Mucosa of descending colon (tissue), 3 donors: ENCODE results near the gene PXYLP1. TPM values are rescaled to one million over a fixed set of nuclear protein-coding genes. Genes with fewer than 3 reads are reported as not detected.

Experiments used
- ATAC-seq: fragments of 200-7000 bp; cut with Tn5 transposase; one replicate; pipeline ENCODE4 v1.9.1; 2020; ENCODE audit warnings: mild to moderate bottlenecking, moderate library complexity
- DNase-seq, 3 donors: peaks; one replicate each; pipeline ENCODE4 v3.0.0-alpha.2; 2020
- H3K36me3 ChIP-seq: fragments of 200-600 bp; one replicate; pipeline ENCODE4 v1.8.0; 2021; ENCODE audit warnings: low read depth, mild to moderate bottlenecking
- H3K4me1 ChIP-seq: fragments of 200-600 bp; one replicate; pipeline ENCODE4 v1.8.0; 2021; ENCODE audit warnings: low read depth, mild to moderate bottlenecking
- H3K4me3 ChIP-seq: fragments of 200-600 bp; one replicate; pipeline ENCODE4 v1.8.0; 2021; ENCODE audit warnings: mild to moderate bottlenecking
- H3K9me3 ChIP-seq: fragments of 200-600 bp; one replicate; pipeline ENCODE4 v1.8.0; 2021; ENCODE audit warnings: mild to moderate bottlenecking
- CTCF ChIP-seq: fragments of 200-600 bp; IDR thresholded peaks from one replicate; pipeline ENCODE4 v1.8.0; 2022; ENCODE audit warnings: antibody characterized with exemption, mild to moderate bottlenecking
- intact Hi-C, 2 donors: fragments of 100-400 bp; cut with DNase I in 1 of 2; cut with micrococcal nuclease in 1 of 2; formaldehyde crosslinking; loops; one replicate each; pipeline versions ENCODE4 v1.11.0 to v1.11.1; 2022; cut with DNase I, micrococcal nuclease
- total RNA-seq, 3 donors: library from RNA; stranded (reverse); fragmentation: NEBNext Ultra II Directional in 2 of 3; extraction: Animal tissue kit (Norgen Biotek cat#: 25700) in 2 of 3; gene quantifications; one replicate each; pipeline versions ENCODE4 v1.2.1 to v1.2.4, GENCODE V29; 2021 to 2023
- donor health status: DM: no; HTN: no; CAD: no; lungs with moderate emphysema.
- donor health status: DM: no; HTN: no; CAD: no.
- donor health status: DM: no; HTN: yes; CAD: no.

The PXYLP1 gene
- total RNA-seq, 3 donors from 2014 or later = 9.9 to 13.7 (median 10.5) TPM

GRCh38 chr3:141337991-141338390, 106.4 kb downstream of the PXYLP1 start:
- ATAC-seq = no peak
- no peak for DNase-seq
- Histone ChIP-seq H3K9me3 (no peaks in the 10 kb centered on the region), H3K4me3 (no peak overlapping the region), H3K36me3 (no peaks in the 10 kb centered on the region), H3K4me1 (peaks cover 5% of the 10 kb centered on the region)
- intact Hi-C loops = no loop called here
- TF ChIP-seq CTCF = no peak

- no peak for TF ChIP-seq CTCF
- Histone ChIP-seq H3K4me3 (no peak overlapping the region), H3K4me1 (no peaks in the 10 kb centered on the region), H3K9me3 (no peaks in the 10 kb centered on the region), H3K36me3 (no peaks in the 10 kb centered on the region)
- ATAC-seq = no peak
- DNase-seq = no peak
- intact Hi-C loops = no loop called here
Measured at GRCh38 chr3:141338881-141339280, 107.3 kb downstream of the PXYLP1 start.

GRCh38 chr3:141341536-141341935, 109.9 kb downstream of the PXYLP1 start:
- DNase-seq = no peak

GRCh38 chr3:141342386-141342785, 110.8 kb downstream of the PXYLP1 start:
- Histone ChIP-seq H3K4me1 (peaks cover 7% of the 10 kb centered on the region), H3K36me3 (no peaks in the 10 kb centered on the region), H3K4me3 (no peak overlapping the region), H3K9me3 (no peaks in the 10 kb centered on the region)
- no peak for ATAC-seq
- intact Hi-C loops = no loop called here
- no peak for TF ChIP-seq CTCF
- DNase-seq = no peak

More at GRCh38 chr3:141341536-141341935, 109.9 kb downstream of the PXYLP1 start:
- Histone ChIP-seq H3K4me3 (no peak overlapping the region), H3K4me1 (peaks cover 7% of the 10 kb centered on the region), H3K36me3 (no peaks in the 10 kb centered on the region), H3K9me3 (no peaks in the 10 kb centered on the region)
- intact Hi-C loops = no loop called here
- ATAC-seq = no peak
- no peak for TF ChIP-seq CTCF

- no peak for DNase-seq
- H3K4me3 ChIP-seq = no peak overlapping the region
- intact Hi-C loops = no loop called here
- no peak for ATAC-seq
- H3K4me1 ChIP-seq = peaks cover 7% of the 10 kb centered on the region
- no peaks in the 10 kb centered on the region for H3K36me3 ChIP-seq
- no peak for TF ChIP-seq CTCF
- H3K9me3 ChIP-seq = no peaks in the 10 kb centered on the region
Measured at GRCh38 chr3:141343077-141343476, 111.5 kb downstream of the PXYLP1 start.

- no peaks in the 10 kb centered on the region for H3K9me3 ChIP-seq
- intact Hi-C loops = no loop called here
- ATAC-seq = no peak
Measured at GRCh38 chr3:141343865-141344271, 112.2 kb downstream of the PXYLP1 start.

More at GRCh38 chr3:141343865-141344271, 112.2 kb downstream of the PXYLP1 start:
- no peak for TF ChIP-seq CTCF
- Histone ChIP-seq H3K36me3 (no peaks in the 10 kb centered on the region), H3K4me3 (no peak overlapping the region), H3K4me1 (peaks cover 7% of the 10 kb centered on the region)
- DNase-seq = no peak
